GM12874 (cell line): ENCODE measurements around the gene ARHGAP19.

ENCODE experiments used
- CTCF ChIP-seq: IDR thresholded peaks from 2 replicates; pipeline ENCODE4 v1.5.1; 2011; ENCODE audit warnings: low read depth, mild to moderate bottlenecking, control low read depth, low read length, moderate library complexity; ENCODE audit not compliant: insufficient read depth

Gene ARHGAP19

GRCh38 chr10:97335188-97335619 is 42.8 kb upstream of the ARHGAP19 start:
- TF ChIP-seq CTCF, result no peak

- TF ChIP-seq CTCF, result no peak
Observed at GRCh38 chr10:97334370-97335175, 42.1 kb upstream of the ARHGAP19 start, which contains the start of gene FRAT2. Gene FRAT2, minus strand, starts transcription at chr10:97334729. Its CDS starts 157 bp downstream, at chr10:97334572.

GRCh38 chr10:97333601-97334369 is 41.3 kb upstream of the ARHGAP19 start:
- TF ChIP-seq CTCF, result no peak

GRCh38 chr10:97333351-97333600 is 40.8 kb upstream of the ARHGAP19 start:
- TF ChIP-seq CTCF, result no peak

- TF ChIP-seq CTCF, result no peak
Observed at GRCh38 chr10:97332591-97333350, 40.3 kb upstream of the ARHGAP19 start.

GRCh38 chr10:97331153-97331703 is 38.8 kb upstream of the ARHGAP19 start:
- TF ChIP-seq CTCF, result no peak

- TF ChIP-seq CTCF, result no peak
Observed at GRCh38 chr10:97329766-97330165, 37.3 kb upstream of the ARHGAP19 start.
